B cell (primary cell): ENCODE results near the gene MAPK9. TPM values are rescaled to one million over a fixed set of nuclear protein-coding genes. Genes with fewer than 3 reads are reported as not detected.

ENCODE experiments used
- ATAC-seq: fragments of 200-7000 bp; cut with Tn5 transposase; one replicate; pipeline ENCODE4 v1.10.0; 2021; ENCODE audit warnings: low read depth, mild to moderate bottlenecking, moderate number of reproducible peaks, moderate library complexity
- CTCF ChIA-PET: fragments of 350-600 bp; sonication (Branson Sonifier 250); formaldehyde crosslinking; loops from one replicate; lab custom pipeline; 2021; ENCODE audit warnings: antibody characterized with exemption, inconsistent platforms; lab: Charles Lee
- POLR2A ChIA-PET: fragments of 350-600 bp; sonication (Branson Sonifier 250); formaldehyde crosslinking; loops from one replicate; lab custom pipeline; 2021; ENCODE audit warnings: antibody characterized with exemption; lab: Charles Lee
- DNase-seq: peaks from one replicate; pipeline ENCODE4 v3.0.0; 2013
- H2AFZ ChIP-seq: 2 replicates; pipeline ENCODE4 v1.6.1; 2012; ENCODE audit warnings: mild to moderate bottlenecking, low read depth, low read length; ENCODE audit not compliant: insufficient read depth, poor library complexity, severe bottlenecking
- H3K27ac ChIP-seq, 2 donors: 1 replicate in 1 of 2; 2 replicates in 1 of 2; pipeline ENCODE4 v1.5.1; 2012 to 2013; ENCODE audit warnings: low read length in 2 of 2, mild to moderate bottlenecking in 2 of 2, moderate library complexity in 1 of 2
- H3K27me3 ChIP-seq, 4 experiments: fragments of 200-600 bp in 1 of 4; sonication (generic) in 1 of 4; replicated peaks in 1 of 4; 1 replicate in 2 of 4; 2 replicates in 2 of 4; pipeline versions ENCODE4 v1.6.1 to v1.7.0; 2013 to 2016; ENCODE audit warnings: low read length in 3 of 4, mild to moderate bottlenecking in 2 of 4, mixed read lengths in 1 of 4, moderate library complexity in 1 of 4; ENCODE audit not compliant: insufficient read depth in 4 of 4, control insufficient read depth in 3 of 4; ENCODE audit errors: control extremely low read depth in 1 of 4
- H3K36me3 ChIP-seq, 2 experiments: replicated peaks in 1 of 2; 1 replicate in 1 of 2; 2 replicates in 1 of 2; pipeline versions ENCODE4 v1.6.1 to v1.7.1; 2013; ENCODE audit warnings: low read length in 1 of 2; ENCODE audit not compliant: insufficient read depth in 2 of 2, control insufficient read depth in 1 of 2; ENCODE audit errors: control extremely low read depth in 1 of 2, extremely low read depth in 1 of 2
- H3K4me1 ChIP-seq, 2 donors: fragments of 200-600 bp in 1 of 2; sonication (generic) in 1 of 2; 1 replicate in 1 of 2; 2 replicates in 1 of 2; pipeline versions ENCODE4 v1.5.1 to v1.6.1; 2013 to 2017; ENCODE audit warnings: low read length in 2 of 2; ENCODE audit not compliant: control insufficient read depth in 2 of 2, insufficient read depth in 2 of 2
- H3K4me2 ChIP-seq: replicated peaks from 2 replicates; pipeline ENCODE3; 2012; ENCODE audit warnings: mild to moderate bottlenecking, low read depth, low read length; ENCODE audit not compliant: poor library complexity, severe bottlenecking
- H3K4me3 ChIP-seq, 5 experiments: fragments of 200-600 bp in 1 of 5; sonication (generic) in 1 of 5; 1 replicate in 3 of 5; 2 replicates in 2 of 5; pipeline versions ENCODE4 v1.5.1 to v1.7.0; 2011 to 2016; ENCODE audit warnings: low read length in 4 of 5, mild to moderate bottlenecking in 4 of 5, low read depth in 2 of 5, control low read depth in 1 of 5, moderate library complexity in 1 of 5; ENCODE audit not compliant: insufficient read depth in 1 of 5; ENCODE audit errors: control extremely low read depth in 1 of 5, extremely low read depth in 1 of 5
- H3K79me2 ChIP-seq: fragments of 200-600 bp; sonication (generic); one replicate; pipeline ENCODE4 v1.6.0; 2016; ENCODE audit warnings: low read length; ENCODE audit not compliant: control insufficient read depth, insufficient read depth
- H3K9ac ChIP-seq: fragments of 200-600 bp; sonication (generic); 2 replicates; pipeline ENCODE4 v1.6.1; 2017; ENCODE audit warnings: mild to moderate bottlenecking, low read length, moderate library complexity
- H3K9me3 ChIP-seq, 3 donors: one replicate each; pipeline versions ENCODE4 v1.6.1 to v1.7.1; 2013; ENCODE audit warnings: low read length in 2 of 3; ENCODE audit not compliant: control insufficient read depth in 2 of 3, insufficient read depth in 1 of 3; ENCODE audit errors: control extremely low read depth in 1 of 3
- H4K20me1 ChIP-seq: 2 replicates; pipeline ENCODE4 v1.6.0; 2012; ENCODE audit warnings: mild to moderate bottlenecking, low read length; ENCODE audit not compliant: insufficient read depth, control insufficient read depth, poor library complexity, severe bottlenecking
- H3K27ac Mint-ChIP-seq: one replicate; pipeline ENCODE4 v1.8.0; 2021; ENCODE audit warnings: mixed read lengths
- H3K27me3 Mint-ChIP-seq: one replicate; pipeline ENCODE4 v1.8.0; 2021; ENCODE audit warnings: mixed read lengths
- H3K4me1 Mint-ChIP-seq: one replicate; pipeline ENCODE4 v1.8.0; 2021; ENCODE audit warnings: mixed read lengths
- H3K4me3 Mint-ChIP-seq: one replicate; pipeline ENCODE4 v1.8.0; 2021; ENCODE audit warnings: mixed read lengths
- H3K9me3 Mint-ChIP-seq: one replicate; pipeline ENCODE4 v1.8.0; 2022; ENCODE audit warnings: mixed read lengths; ENCODE audit not compliant: insufficient read depth
- CTCF ChIP-seq: fragments of 200-600 bp; IDR thresholded peaks from one replicate; pipeline ENCODE4 v1.8.0; 2022; ENCODE audit warnings: antibody characterized with exemption, mild to moderate bottlenecking
- EZH2 ChIP-seq: IDR thresholded peaks from 2 replicates; pipeline ENCODE4 v1.6.1; 2012; ENCODE audit warnings: borderline replicate concordance, low read depth, mild to moderate bottlenecking, moderate library complexity, low read length; ENCODE audit not compliant: insufficient read depth, poor library complexity, severe bottlenecking
- WGBS: methylation state at CpG from one replicate; pipeline ENCODE4 v1.1.5; 2013; ENCODE audit warnings: missing lambda C conversion rate; ENCODE audit not compliant: insufficient coverage; 5-methylcytosine and 5-hydroxymethylcytosine counted together
- intact Hi-C: fragments of 100-400 bp; cut with micrococcal nuclease; formaldehyde crosslinking; loops from one replicate; pipeline ENCODE4 v1.10.0; 2022
- polyA plus RNA-seq: library from polyadenylated mRNA; depleted of rRNA; stranded (reverse); fragments of >200 nt; gene quantifications from 2 replicates; pipeline ENCODE4 v1.2.3, GENCODE V29; 2012
- total RNA-seq, 2 donors: library from RNA; stranded (reverse); fragments of 120-200 nt in 1 of 2; gene quantifications; 1 replicate in 1 of 2; 2 replicates in 1 of 2; pipeline versions ENCODE4 v1.2.3 to v1.2.4, GENCODE V29; 2013 to 2022

MAPK9 gene
- total and polyA plus RNA-seq, 2 donors (not counting 1 experiment from before 2014, with no cell fraction given), result 19.7 to 40.4 TPM

GRCh38 chr5:180330270-180330648 is 38.4 kb upstream of the MAPK9 start:
- no peaks in the 10 kb centered on the region for H3K4me1 Mint-ChIP-seq
- H3K27ac ChIP-seq, result no peak overlapping the region
- no peaks in the 10 kb centered on the region for H3K79me2 ChIP-seq
- H4K20me1 ChIP-seq, result no peaks in the 10 kb centered on the region
- H3K9ac ChIP-seq, result no peak overlapping the region
- no peak overlapping the region for H3K4me2 ChIP-seq
- peaks cover 13% of the 10 kb centered on the region for H3K27me3 Mint-ChIP-seq
- TF ChIP-seq CTCF (no peak), EZH2 (no peak)
- peaks cover 0 to 4% of the 10 kb centered on the region in 2 donors for H3K4me1 ChIP-seq
- no peak overlapping the region for H3K27ac Mint-ChIP-seq
- no peak overlapping the region for H2AFZ ChIP-seq
- 70% methylated on average over 5 of the region's 5 CpGs for WGBS
- peaks cover 0 to 8% (median 0%) of the 10 kb centered on the region in 4 experiments for H3K27me3 ChIP-seq
- no peak overlapping the region for H3K4me3 ChIP-seq
- ChIA-PET CTCF (interaction anchor here (1.1 to 2.6 kb wide), 4 partner anchors 15 to 38 kb away, joined by 3 to 10 read pairs (median 6); partner anchors contain the start of gene MAPK9), POLR2A (no interaction called here)
- H3K4me3 Mint-ChIP-seq, result no peak overlapping the region
- no peaks in the 10 kb centered on the region for H3K9me3 ChIP-seq
- H3K36me3 ChIP-seq, result no peaks in the 10 kb centered on the region
- no peak for DNase-seq
- ATAC-seq, result no peak
- intact Hi-C loops, result no loop called here
- H3K9me3 Mint-ChIP-seq, result no peaks in the 10 kb centered on the region

- Mint-ChIP-seq H3K9me3 (no peaks in the 10 kb centered on the region), H3K4me1 (no peaks in the 10 kb centered on the region), H3K27me3 (peaks cover 14% of the 10 kb centered on the region), H3K27ac (no peak overlapping the region), H3K4me3 (no peak overlapping the region)
- no peak for DNase-seq
- ChIA-PET POLR2A (no interaction called here), CTCF (interaction anchor here (1.1 to 2.7 kb wide), 7 partner anchors 14 to 99 kb away, joined by 3 to 55 read pairs (median 8); partner anchors contain the start of gene MAPK9)
- Histone ChIP-seq H3K36me3 (no peaks in the 10 kb centered on the region), H4K20me1 (no peaks in the 10 kb centered on the region), H3K27me3 (peaks cover 0 to 8% (median 0%) of the 10 kb centered on the region in 4 experiments), H3K4me2 (no peak overlapping the region), H2AFZ (no peak overlapping the region), H3K9me3 (no peaks in the 10 kb centered on the region), H3K9ac (no peak overlapping the region), H3K4me3 (no peak overlapping the region), H3K4me1 (peaks cover 0 to 4% of the 10 kb centered on the region in 2 donors), H3K79me2 (no peaks in the 10 kb centered on the region), H3K27ac (no peak overlapping the region)
- WGBS, result 94% methylated on average over 7 of the region's 8 CpGs
- intact Hi-C loops, result loop anchor here (5.0 kb wide), 2 partner anchors 127 to 202 kb away; no protein-coding TSS in a partner anchor
- TF ChIP-seq EZH2 (no peak), CTCF (no peak)
- ATAC-seq, result no peak
Observed at GRCh38 chr5:180329606-180330269, 37.9 kb upstream of the MAPK9 start.
